ENCODE results near the gene MTUS2.
"Not testable (repeated sequence)": the region's sequence is repeated elsewhere in the genome, so short reads cannot be mapped to it uniquely, and the experiment has no call there.

DNA sequence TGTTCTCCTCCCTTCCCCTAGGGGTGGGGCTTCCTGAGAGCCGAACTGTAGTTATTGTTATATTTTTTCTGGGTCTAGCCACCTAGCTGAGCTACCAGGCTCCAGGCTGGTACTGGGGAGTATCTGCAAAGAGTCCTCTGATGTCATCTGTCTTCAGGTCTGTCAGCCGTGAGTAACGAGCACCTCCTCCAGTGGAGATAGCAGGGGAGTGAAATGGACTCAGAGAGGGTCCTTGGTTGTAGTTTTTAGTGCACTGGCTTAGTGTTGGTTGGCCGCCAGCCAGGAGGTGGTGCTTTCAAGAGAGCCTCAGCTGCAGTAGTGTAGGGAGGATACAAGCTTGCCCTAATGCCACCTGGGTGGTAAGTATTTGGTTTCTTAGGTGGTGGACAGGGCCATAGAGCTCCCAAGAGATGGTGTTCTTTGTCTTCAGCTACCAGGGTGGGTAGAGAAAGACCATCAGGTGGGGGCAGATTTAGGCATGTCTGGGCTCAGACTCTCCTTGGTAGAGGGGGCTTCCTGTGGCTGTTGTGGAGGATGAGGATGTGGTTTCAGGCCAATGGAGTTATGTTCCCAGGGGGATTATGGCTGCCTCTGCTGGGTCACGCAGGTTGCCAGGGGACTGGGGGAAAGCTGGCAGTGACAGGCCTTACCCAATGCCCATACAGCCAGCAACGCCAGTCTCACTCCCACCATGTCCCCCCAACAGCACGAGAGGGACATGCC lies 525.9 kb downstream of the MTUS2 start:
- not testable (repeated sequence) for TF ChIP-seq SUZ12 (IDR thresholded peaks at IDR 0.05); FOXM1 (IDR thresholded peaks at IDR 0.05; ENCODE audit: borderline replicate concordance); CTBP1 (IDR thresholded peaks at IDR 0.05; ENCODE audit: borderline replicate concordance); ZNF384 (IDR thresholded peaks at IDR 0.05); NFRKB (IDR thresholded peaks at IDR 0.05); L3MBTL2 (conservative IDR thresholded peaks at IDR 0.05); BHLHE40 (IDR thresholded peaks at IDR 0.05; ENCODE audit: borderline replicate concordance); TARDBP (IDR thresholded peaks at IDR 0.05)
- TF ChIP-seq, protein P1, sequence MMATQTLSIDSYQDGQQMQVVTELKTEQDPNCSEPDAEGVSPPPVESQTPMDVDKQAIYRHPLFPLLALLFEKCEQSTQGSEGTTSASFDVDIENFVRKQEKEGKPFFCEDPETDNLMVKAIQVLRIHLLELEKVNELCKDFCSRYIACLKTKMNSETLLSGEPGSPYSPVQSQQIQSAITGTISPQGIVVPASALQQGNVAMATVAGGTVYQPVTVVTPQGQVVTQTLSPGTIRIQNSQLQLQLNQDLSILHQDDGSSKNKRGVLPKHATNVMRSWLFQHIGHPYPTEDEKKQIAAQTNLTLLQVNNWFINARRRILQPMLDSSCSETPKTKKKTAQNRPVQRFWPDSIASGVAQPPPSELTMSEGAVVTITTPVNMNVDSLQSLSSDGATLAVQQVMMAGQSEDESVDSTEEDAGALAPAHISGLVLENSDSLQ (IDR thresholded peaks at IDR 0.05), result not testable (repeated sequence)

All from HEK293T (cell line).